ENCODE measurements around the gene RIPK1. TPM values are rescaled to one million over a fixed set of nuclear protein-coding genes. Genes with fewer than 3 reads are reported as not detected.

RIPK1 gene
- total and polyA plus RNA-seq, 2 donors (not counting 3 experiments of a cell fraction or from before 2014, with no cell fraction given): 11.2 to 20.6 TPM

DNA sequence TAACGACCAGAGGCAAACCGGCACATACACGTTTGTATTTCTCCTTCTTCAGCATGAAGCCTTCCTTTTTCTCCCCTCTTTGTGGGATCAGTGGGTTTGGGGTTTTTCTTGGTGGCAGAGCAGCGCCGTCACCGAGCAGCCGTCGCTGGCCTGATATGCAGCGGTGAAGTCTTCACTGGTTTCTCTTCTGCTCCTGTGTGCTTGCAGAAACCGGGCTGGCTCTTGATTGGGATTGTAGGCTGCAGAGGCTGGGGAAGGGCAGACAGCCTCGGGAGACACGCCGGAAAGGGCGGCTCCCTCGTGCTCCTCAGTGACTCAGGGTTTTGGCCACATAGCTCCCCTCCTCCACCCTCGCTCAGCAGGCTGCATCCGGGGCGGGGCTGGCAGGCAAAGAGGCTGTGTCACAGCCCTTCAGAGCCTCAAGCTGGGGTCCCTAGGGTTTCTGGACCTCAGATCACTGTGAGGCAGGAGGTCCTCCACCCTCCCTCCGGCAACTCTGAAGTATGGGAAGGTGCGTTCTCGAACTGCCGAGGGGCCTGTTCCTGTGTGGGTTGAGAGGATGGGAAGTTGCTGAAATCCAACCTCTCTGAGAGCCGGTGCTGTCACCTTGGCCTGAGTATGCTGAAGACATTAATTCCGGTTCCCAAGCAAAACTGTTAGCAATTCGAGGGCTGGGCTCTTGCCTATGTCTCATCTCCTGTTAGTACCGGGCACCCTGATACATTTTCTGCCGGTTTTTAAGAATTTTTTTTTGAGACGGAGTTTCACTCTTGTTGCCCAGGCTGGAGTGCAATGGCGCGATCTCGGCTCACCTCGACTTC lies 44.4 kb upstream of the RIPK1 start:
- Histone ChIP-seq H2AFZ (ENCODE audit: low read depth, low read length) (peak overlapping the region; percentile 85), H3K9me1 (replicated peaks; ENCODE audit: control insufficient read depth, extremely low read depth, insufficient read depth, low read length) (no peaks in the 10 kb centered on the region), H3K27ac (ENCODE audit: insufficient read depth, low read depth, low read length) (peak overlapping the region; percentile 78), H3K4me1 (ENCODE audit: control insufficient read depth, extremely low read depth, insufficient read depth, low read length) (peaks cover 19% of the 10 kb centered on the region), H3K9ac (replicated peaks; ENCODE audit: extremely low read depth, insufficient read depth, low read length) (peak overlapping the region; percentile 12), H3K9me3 (replicated peaks; ENCODE audit: control insufficient read depth, insufficient read depth, low read length) (no peaks in the 10 kb centered on the region), H3K4me2 (ENCODE audit: insufficient read depth, low read length) (peak overlapping the region; percentile 52), H3K79me2 (ENCODE audit: control insufficient read depth, insufficient read depth, low read length) (no peaks in the 10 kb centered on the region), H3K4me3 (replicated peaks in 1 of 3; ENCODE audit: insufficient read depth in 1 of 3, low read depth in 1 of 3, low read length in 3 of 3) (peak overlapping the region in 1 of 3 experiments; percentile 33), H3K27me3 (ENCODE audit: control insufficient read depth in 2 of 2, insufficient read depth in 2 of 2, low read length in 2 of 2) (no peaks in the 10 kb centered on the region), H4K20me1 (replicated peaks; ENCODE audit: control insufficient read depth, extremely low read depth, insufficient read depth, low read length) (no peaks in the 10 kb centered on the region), H3K36me3 (ENCODE audit: control insufficient read depth in 2 of 2, extremely low read depth in 1 of 2, insufficient read depth in 2 of 2, low read length in 2 of 2) (no peaks in the 10 kb centered on the region)
- DNase-seq (ENCODE audit: low read depth, low spot score) (peak; percentile 65), FAIRE-seq (peak; percentile 89)
- CTCF ChIA-PET: interaction anchor here (1.5 kb wide), 1 partner anchor 22 kb away, joined by 12 read pairs; no protein-coding TSS in a partner anchor
- POLR2A ChIA-PET: no interaction called here
- dilution Hi-C loops (cut with MboI; ENCODE audit: extremely low pct_ligation_motif_present, low sequenced_read_pairs): no loop called here
- peak; percentile 68 for TF ChIP-seq POLR2AphosphoS5 (IDR thresholded peaks at IDR 0.05; ENCODE audit: insufficient read depth, low read depth, low read length)
- peak; percentile 48 for TF ChIP-seq MYC (IDR thresholded peaks at IDR 0.05; ENCODE audit: low read depth, low read length)
- no peak for TF ChIP-seq POLR2A (IDR thresholded peaks at IDR 0.05; ENCODE audit: low read depth, low read length)
- TF ChIP-seq FOS (IDR thresholded peaks at IDR 0.05; ENCODE audit: borderline replicate concordance, insufficient read depth, low read length): peak; percentile 81
- intact Hi-C loops (cut with micrococcal nuclease): loop anchor here (1.0 kb wide), 2 partner anchors 25 to 29 kb away; partner anchors contain the start of gene NQO2
- BruUV-seq (replicated peaks): TSS peak; percentile 59

DNA sequence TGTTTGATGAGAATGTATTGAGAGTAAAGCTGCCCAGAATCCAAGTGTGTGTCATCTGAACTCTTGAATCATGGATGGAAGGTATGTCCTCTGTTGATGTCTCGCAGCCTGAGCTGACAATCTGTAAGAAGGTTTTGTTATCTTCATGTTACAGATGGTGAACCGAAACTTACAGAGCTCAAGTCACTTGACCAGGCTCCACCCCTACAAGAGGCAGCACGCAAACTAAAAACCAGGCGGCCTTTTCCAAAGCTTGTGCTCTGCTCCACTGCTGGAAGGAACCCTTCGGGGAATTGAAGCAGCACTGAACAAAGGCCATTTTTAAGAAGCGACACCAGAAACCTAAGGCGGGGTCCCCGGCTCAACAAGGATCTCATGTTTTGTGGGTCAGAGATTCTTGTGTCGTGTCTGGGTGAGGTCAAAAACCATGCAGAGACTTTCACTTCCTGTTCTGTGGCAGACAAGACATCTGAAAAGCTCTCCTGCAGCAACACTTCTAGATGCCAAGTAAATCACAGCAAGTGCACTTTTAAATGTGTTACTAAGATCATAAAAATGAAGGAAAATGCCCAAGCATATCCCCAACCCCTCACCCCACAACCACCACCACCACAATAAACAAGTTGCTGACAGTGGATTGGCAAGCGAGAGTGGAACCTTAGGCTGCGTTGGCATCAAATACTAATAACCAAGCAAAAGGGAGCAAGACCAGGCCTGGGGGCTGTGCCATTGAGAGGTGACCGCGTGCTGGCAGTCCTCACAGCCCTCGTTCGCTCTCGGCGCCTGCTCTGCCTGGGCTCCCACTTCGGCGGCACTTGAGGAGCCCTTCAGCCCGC lies 41.3 kb upstream of the RIPK1 start:
- H2AFZ ChIP-seq (ENCODE audit: low read depth, low read length): no peak overlapping the region
- no peak overlapping the region for H3K9ac ChIP-seq (replicated peaks; ENCODE audit: extremely low read depth, insufficient read depth, low read length)
- no peaks in the 10 kb centered on the region for H3K79me2 ChIP-seq (ENCODE audit: control insufficient read depth, insufficient read depth, low read length)
- H3K4me1 ChIP-seq (ENCODE audit: control insufficient read depth, extremely low read depth, insufficient read depth, low read length): peaks cover 19% of the 10 kb centered on the region
- dilution Hi-C loops (cut with MboI; ENCODE audit: extremely low pct_ligation_motif_present, low sequenced_read_pairs): no loop called here
- no peaks in the 10 kb centered on the region for H3K9me3 ChIP-seq (replicated peaks; ENCODE audit: control insufficient read depth, insufficient read depth, low read length)
- peaks cover 0 to 3% of the 10 kb centered on the region in 2 experiments for H3K27me3 ChIP-seq (ENCODE audit: control insufficient read depth in 2 of 2, insufficient read depth in 2 of 2, low read length in 2 of 2)
- ChIA-PET CTCF (interaction anchor here (1.6 to 2.8 kb wide), 4 partner anchors 9 to 25 kb away, joined by 3 to 12 read pairs (median 6); no protein-coding TSS in a partner anchor), POLR2A (no interaction called here)
- intact Hi-C loops (cut with micrococcal nuclease): no loop called here
- no peaks in the 10 kb centered on the region for H3K36me3 ChIP-seq (ENCODE audit: control insufficient read depth in 2 of 2, extremely low read depth in 1 of 2, insufficient read depth in 2 of 2, low read length in 2 of 2)
- H4K20me1 ChIP-seq (replicated peaks; ENCODE audit: control insufficient read depth, extremely low read depth, insufficient read depth, low read length): no peaks in the 10 kb centered on the region
- H3K4me3 ChIP-seq (replicated peaks in 1 of 3; ENCODE audit: insufficient read depth in 1 of 3, low read depth in 1 of 3, low read length in 3 of 3): no peak overlapping the region
- no peak overlapping the region for H3K27ac ChIP-seq (ENCODE audit: insufficient read depth, low read depth, low read length)
- no TSS peak for BruUV-seq (replicated peaks)
- no peak for FAIRE-seq
- TF ChIP-seq MYC (IDR thresholded peaks at IDR 0.05; ENCODE audit: low read depth, low read length) (no peak), FOS (IDR thresholded peaks at IDR 0.05; ENCODE audit: borderline replicate concordance, insufficient read depth, low read length) (no peak), JUN (IDR thresholded peaks at IDR 0.05; ENCODE audit: borderline replicate concordance, insufficient read depth, insufficient read length, low read depth) (no peak), GATA2 (IDR thresholded peaks at IDR 0.05; ENCODE audit: insufficient read depth, insufficient read length, low read depth, low read length) (no peak), POLR2A (IDR thresholded peaks at IDR 0.05; ENCODE audit: low read depth, low read length) (no peak), EZH2 (IDR thresholded peaks at IDR 0.05; ENCODE audit: borderline replicate concordance, low read depth, low read length, severe bottlenecking) (no peak)
- TF ChIP-seq, protein P1, sequence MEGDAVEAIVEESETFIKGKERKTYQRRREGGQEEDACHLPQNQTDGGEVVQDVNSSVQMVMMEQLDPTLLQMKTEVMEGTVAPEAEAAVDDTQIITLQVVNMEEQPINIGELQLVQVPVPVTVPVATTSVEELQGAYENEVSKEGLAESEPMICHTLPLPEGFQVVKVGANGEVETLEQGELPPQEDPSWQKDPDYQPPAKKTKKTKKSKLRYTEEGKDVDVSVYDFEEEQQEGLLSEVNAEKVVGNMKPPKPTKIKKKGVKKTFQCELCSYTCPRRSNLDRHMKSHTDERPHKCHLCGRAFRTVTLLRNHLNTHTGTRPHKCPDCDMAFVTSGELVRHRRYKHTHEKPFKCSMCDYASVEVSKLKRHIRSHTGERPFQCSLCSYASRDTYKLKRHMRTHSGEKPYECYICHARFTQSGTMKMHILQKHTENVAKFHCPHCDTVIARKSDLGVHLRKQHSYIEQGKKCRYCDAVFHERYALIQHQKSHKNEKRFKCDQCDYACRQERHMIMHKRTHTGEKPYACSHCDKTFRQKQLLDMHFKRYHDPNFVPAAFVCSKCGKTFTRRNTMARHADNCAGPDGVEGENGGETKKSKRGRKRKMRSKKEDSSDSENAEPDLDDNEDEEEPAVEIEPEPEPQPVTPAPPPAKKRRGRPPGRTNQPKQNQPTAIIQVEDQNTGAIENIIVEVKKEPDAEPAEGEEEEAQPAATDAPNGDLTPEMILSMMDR (IDR thresholded peaks at IDR 0.05; ENCODE audit: extremely low read depth in 1 of 2, insufficient read depth in 1 of 2, low read depth in 1 of 2, low read length in 2 of 2): no peak
- TF ChIP-seq, protein P2, sequence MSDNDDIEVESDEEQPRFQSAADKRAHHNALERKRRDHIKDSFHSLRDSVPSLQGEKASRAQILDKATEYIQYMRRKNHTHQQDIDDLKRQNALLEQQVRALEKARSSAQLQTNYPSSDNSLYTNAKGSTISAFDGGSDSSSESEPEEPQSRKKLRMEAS (IDR thresholded peaks at IDR 0.05; ENCODE audit: insufficient read depth, insufficient read length): no peak
- H3K9me1 ChIP-seq (replicated peaks; ENCODE audit: control insufficient read depth, extremely low read depth, insufficient read depth, low read length): no peaks in the 10 kb centered on the region
- H3K4me2 ChIP-seq (ENCODE audit: insufficient read depth, low read length): no peak overlapping the region
- DNase-seq (ENCODE audit: low read depth, low spot score): no peak
